Measurements from ENCODE around the gene AMN.
"Not testable (repeated sequence)": the region's sequence is repeated elsewhere in the genome, so short reads cannot be mapped to it uniquely, and the experiment has no call there.

Gene AMN

GRCh38 chr14:102922490-102923200 is at the start of gene AMN:
Gene AMN (plus strand): TSS chr14:102922663. CDS start chr14:102922689, 26 bp downstream.
- DNase-seq (ENCODE audit: low spot score) = peak; percentile 37

GRCh38 chr14:102873131-102873530 is 49.3 kb upstream of the AMN start:
- no peak for DNase-seq (ENCODE audit: low spot score)

- no peak for DNase-seq (ENCODE audit: low spot score)
These were observed 48.9 kb upstream of the AMN start for GRCh38 chr14:102873546-102874061.

DNA sequence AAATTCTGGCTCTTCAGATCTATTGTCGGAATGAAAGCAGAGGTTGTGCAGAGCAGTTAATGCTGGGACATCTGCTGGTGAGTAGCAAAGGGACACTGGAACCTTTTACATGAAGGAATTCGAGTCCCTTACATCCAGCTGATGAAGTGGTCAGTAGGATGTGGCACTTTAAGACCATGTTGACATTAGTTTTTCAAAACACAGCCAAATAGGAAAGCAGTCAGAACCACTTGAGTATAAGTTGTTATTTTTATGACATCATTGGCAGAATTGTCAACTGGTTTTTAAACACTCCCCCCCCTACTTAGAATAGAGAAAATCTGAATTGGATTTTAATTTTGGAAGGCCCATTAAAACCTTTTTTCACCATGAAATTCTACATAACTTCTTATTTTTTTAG is 46.8 kb upstream of the AMN start:
- DNase-seq (ENCODE audit: low spot score) = no peak

DNA sequence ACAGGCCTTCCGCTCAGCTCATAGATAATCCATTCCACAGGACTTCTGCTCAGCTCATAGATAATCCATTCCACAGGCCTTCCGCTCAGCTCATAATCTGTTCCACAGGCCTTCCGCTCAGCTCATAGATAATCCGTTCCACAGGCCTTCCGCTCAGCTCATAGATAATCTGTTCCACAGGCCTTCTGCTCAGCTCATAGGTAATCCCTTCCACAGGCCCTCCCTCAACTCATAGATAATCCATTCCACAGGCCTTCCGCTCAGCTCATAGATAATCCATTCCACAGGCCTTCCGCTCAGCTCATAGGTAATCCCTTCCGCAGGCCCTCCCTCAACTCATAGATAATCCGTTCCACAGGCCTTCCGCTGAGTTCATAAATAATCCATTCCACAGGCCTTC is 45.0 kb upstream of the AMN start:
- not testable (repeated sequence) for DNase-seq (ENCODE audit: low spot score)

DNA sequence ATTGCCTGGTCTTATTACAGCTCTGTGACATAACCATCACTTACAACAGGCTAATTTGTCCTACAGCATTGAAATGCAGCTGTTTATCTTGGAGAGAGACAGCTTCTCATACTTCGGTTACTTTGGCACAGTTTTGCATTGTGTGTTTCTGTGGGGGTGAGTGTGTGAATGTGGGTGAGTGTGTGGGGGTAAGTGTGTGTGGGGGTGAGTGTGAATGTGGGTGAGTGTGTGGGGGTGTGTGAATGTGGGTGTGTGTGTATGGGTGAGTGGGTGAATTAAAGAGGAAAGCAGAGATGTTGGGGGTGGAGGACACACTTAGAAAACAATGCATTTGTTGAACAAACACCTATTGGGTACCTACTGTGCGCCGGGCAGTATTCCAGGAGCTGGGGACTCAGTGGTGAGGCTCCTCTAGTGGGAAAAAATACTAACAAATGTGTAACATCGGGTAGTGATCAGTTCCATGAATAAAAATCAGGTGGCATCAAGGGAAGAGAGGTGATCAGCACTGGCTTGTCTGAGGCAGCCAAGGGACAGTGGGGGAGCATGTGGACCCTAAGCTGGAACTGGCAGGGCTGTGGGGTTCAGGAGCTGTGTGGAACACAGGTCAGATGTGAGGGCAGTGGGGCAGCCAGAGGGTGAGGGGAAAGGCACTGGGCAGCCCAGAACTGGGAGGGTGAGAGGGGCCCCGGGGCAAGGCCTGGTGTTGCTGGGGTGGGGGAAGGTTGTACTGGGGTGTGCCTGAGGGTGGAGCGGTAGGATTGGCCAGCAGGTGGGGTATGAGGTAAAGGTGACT is 44.1 kb upstream of the AMN start:
- DNase-seq (ENCODE audit: low spot score) = no peak

GRCh38 chr14:102878970-102879460 is 43.4 kb upstream of the AMN start:
- DNase-seq (ENCODE audit: low spot score) = no peak

DNA sequence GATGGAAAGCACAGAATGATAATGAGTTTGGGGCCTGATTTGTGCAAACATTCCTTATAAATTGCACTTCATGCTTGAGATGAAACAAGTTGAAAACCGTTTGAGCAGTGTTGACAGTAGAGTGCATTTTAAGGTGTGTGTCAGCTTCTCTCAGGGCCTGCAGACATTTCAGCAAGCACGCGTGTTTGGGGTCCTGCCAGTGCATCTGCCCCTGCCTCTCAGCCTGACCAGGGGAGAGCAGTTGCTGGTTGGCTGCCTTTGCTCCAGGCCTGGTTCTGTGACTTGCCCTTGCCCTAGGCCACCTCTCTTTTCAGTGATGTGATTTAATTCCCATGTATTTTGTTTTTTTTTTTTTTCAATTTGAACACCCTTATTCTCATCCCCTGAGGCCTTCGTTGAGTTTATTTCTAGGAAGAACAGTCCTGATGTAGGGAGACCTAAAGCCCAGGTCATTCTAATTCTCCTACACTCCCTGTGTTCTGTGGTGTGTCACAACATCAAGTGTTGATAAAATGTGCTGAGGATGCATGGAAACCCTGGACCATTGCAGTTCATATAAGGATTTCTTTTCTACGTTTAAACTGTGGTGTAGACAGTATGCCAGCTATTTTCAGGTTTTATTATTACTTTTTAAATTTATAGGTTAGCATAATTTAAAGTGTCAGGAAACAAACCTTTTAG is 40.1 kb upstream of the AMN start:
- DNase-seq (ENCODE audit: low spot score) = no peak

- DNase-seq (ENCODE audit: low spot score) = no peak
These were observed 39.3 kb upstream of the AMN start for GRCh38 chr14:102883089-102883541.

GRCh38 chr14:102883554-102883953 is 38.9 kb upstream of the AMN start:
- no peak for DNase-seq (ENCODE audit: low spot score)

- DNase-seq (ENCODE audit: low spot score) = no peak
These were observed 36.6 kb upstream of the AMN start for GRCh38 chr14:102885737-102886447.

DNA sequence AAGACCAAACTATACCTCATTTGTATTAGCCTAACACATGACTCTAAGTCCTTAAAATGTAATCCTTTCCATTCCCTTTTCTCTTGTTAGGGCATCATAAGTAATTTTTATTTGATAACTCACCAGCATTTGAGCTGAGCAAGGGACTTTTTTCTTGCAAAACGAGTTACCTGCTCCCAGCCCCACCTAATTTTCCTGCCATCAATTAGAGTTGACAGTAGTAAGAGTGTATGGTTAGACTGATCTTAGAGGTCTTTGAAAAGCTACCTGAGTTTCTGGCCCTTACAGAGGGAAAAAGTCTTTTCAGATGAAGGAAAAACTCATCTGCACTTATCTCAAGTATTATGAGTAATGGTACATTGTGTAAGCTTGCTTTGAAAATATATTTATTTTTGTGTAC is 33.7 kb upstream of the AMN start:
- no peak for DNase-seq (ENCODE audit: low spot score)

DNA sequence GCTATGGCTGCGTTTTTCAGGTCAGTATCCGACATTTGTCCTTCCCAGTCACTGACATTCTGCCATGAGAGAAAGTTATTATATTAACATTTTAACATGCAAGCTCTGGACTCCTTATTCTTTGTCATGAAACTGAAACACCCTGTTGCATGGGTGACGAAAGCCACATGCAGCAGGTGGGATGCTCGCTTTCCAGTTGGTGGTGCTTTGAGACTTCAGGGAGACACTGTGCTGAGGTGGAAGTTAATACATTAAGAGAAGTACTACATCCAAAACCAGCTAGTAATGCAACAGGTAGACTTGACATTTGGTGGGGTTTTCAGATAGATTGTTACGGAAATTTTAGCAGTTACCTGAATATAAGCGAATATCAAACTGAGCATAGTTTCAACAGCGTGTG is 32.8 kb upstream of the AMN start:
- no peak for DNase-seq (ENCODE audit: low spot score)

DNA sequence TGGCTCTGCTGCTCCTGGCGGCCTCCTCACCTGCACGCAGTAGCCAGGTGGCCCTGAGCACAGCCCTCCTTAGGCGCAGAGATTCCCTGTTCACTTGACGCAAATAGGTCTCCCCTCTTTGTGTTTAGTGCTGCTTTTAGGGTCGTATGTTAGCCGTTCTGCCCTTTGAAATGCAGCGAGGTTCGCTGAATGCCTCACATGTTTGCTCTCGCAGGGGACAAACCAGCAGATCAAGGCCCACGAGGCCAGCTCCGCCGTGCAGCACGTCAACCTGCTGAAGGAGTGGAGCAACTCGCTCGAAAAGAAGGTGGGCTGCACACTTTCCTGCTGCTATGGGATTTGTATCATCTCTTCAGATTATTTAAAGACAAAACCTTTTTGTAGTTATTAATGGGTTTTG is 31.4 kb upstream of the AMN start:
- no peak for DNase-seq (ENCODE audit: low spot score)

- no peak for DNase-seq (ENCODE audit: low spot score)
These were observed 30.9 kb upstream of the AMN start for GRCh38 chr14:102891556-102891955.

- no peak for DNase-seq (ENCODE audit: low spot score)
These were observed 29.8 kb upstream of the AMN start for GRCh38 chr14:102892651-102893050.

DNA sequence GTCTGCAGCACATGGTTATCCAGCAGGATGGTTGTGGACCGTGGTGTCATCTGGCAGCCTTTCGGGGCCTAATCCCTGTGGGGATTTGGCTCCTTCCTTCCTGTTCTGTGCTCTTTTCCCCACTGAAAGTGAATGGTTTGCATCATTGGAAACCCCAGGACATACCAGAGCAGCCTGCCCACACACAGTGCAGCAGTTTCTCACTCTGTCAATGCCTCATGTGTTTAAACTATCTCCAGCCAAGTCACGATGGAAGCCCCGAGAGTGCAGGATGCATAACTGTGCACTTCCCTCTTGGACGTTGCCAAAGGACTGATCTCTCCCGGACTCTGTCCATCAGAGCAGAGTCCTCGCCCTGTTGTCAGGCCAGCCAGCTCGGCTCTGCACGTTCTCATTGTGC is 29.0 kb upstream of the AMN start:
- no peak for DNase-seq (ENCODE audit: low spot score)

DNA sequence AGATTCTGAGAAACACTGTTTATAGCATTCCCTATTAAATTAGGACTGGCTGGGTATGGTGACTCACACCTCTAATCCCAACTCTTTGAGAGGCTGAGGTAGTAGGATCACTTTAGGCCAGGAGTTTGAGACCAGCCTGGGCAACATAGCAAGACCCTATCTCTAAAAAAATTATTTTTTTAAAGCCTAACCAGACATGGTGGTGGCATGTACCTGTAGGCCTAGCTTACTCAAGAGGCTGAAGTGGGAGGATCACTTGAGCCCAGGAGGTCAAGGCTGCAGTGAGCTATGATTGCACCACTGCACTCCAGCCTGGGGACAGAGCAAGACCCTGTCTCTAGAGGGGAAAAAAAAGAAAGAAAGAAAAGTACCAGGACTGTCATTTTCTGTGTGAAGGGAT is 25.7 kb upstream of the AMN start:
- DNase-seq (ENCODE audit: low spot score) = not testable (repeated sequence)

DNA sequence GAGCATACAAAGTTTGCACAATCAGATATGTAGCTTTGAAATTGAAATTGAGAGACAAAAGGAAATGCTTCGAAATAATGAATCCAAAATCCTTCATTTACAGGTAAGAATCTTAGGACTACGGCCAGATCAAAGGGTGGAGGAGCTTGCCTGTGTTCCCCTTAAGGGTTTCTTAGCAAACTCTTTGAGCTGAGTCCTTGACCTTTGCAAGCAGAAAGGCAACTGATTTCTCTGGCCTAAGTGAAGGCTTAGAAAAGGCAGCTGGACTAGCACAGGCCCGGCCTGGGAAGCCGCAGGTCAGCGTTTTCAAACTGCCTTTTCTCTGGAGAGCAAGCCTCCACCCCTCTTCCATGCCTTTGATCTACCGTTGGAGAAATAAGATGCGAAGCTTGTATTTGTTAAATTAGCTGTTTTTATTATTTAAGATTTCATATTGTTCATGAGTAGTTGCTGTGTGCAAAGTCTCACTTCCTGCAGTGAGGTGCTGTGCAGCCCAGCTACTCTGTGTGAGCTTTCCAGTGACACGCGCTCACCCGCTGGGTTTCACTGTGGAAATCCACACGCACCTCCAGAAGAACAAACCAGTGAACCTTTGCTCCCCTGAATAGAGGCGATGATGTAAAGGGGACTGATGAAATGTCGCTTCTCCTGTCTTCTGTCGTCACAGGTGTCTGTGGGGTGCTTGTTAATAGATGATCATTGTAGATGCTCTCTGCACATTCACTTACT is 25.0 kb upstream of the AMN start:
- DNase-seq (ENCODE audit: low spot score) = no peak

DNA sequence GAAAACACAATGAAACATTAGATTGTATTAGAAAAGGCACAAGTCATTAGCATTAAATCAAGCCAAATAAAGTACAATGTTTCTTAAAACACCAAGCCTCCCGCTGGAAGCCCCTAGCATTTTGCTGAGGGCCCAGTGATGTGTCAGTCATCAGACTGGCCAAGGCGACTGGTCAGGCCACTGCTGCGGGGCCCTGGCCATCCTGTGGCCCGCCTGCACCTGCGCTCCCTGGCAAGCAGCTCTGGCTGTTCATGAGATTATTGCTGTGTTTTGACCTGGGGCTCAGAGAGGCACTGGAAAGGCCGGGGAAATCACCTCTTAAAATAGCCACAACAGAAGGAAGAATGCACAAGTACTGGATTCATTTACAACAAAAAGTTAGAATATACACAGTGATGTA is 24.2 kb upstream of the AMN start:
- no peak for DNase-seq (ENCODE audit: low spot score)
